Suprapubic skin (tissue), 4 donors: ENCODE data around the gene ANXA2. TPM values are rescaled to one million over a fixed set of nuclear protein-coding genes. Genes with fewer than 3 reads are reported as not detected.

Experiments used
- DNase-seq, 2 donors: peaks; one replicate each; pipeline ENCODE4 v3.0.0-alpha.2; 2019; ENCODE audit warnings: low spot score in 2 of 2
- H3K27ac ChIP-seq: fragments of 200-600 bp; sonication (generic); one replicate; pipeline ENCODE4 v1.5.1; 2019
- H3K27me3 ChIP-seq: fragments of 200-600 bp; sonication (generic); one replicate; pipeline ENCODE4 v1.5.1; 2019
- H3K36me3 ChIP-seq: fragments of 200-600 bp; sonication (generic); one replicate; pipeline ENCODE4 v1.5.1; 2019
- H3K4me1 ChIP-seq: fragments of 200-600 bp; sonication (generic); one replicate; pipeline ENCODE4 v1.5.1; 2019
- H3K4me3 ChIP-seq: fragments of 200-600 bp; sonication (generic); one replicate; pipeline ENCODE4 v1.5.1; 2019; ENCODE audit warnings: mild to moderate bottlenecking
- H3K9me3 ChIP-seq: fragments of 200-600 bp; sonication (generic); one replicate; pipeline ENCODE4 v1.5.1; 2019
- EP300 ChIP-seq: sonication (generic); formaldehyde crosslinking; IDR thresholded peaks from one replicate; pipeline ENCODE4 v1.6.1; 2017; ENCODE audit warnings: antibody characterized with exemption
- POLR2A ChIP-seq, 2 donors: fragments of 450-650 bp; IDR thresholded peaks; one replicate each; pipeline ENCODE4 v1.6.1; 2017; ENCODE audit warnings: antibody characterized with exemption in 2 of 2, mild to moderate bottlenecking in 2 of 2, moderate library complexity in 2 of 2
- POLR2AphosphoS5 ChIP-seq, 3 donors: sonication (generic); formaldehyde crosslinking; IDR thresholded peaks; one replicate each; pipeline ENCODE4 v1.6.1; 2017; ENCODE audit warnings: antibody characterized with exemption in 3 of 3
- WGBS: methylation state at CpG from one replicate; pipeline ENCODE4 v1.1.5; 2018; 5-methylcytosine and 5-hydroxymethylcytosine counted together
- total RNA-seq, 4 donors: library from RNA; depleted of rRNA; stranded (reverse); fragments of >200 nt; gene quantifications; one replicate each; pipeline ENCODE4 v1.1.0, GENCODE V29; 2016
- TF ChIP-seq, protein P1 (sequence below), 2 donors: fragments of 200-600 bp in 1 of 2; fragments of 450-650 bp in 1 of 2; sonication (generic) in 1 of 2; IDR thresholded peaks; one replicate each; pipeline ENCODE4 v1.5.1; 2016 to 2019; ENCODE audit warnings: antibody characterized with exemption in 2 of 2, mild to moderate bottlenecking in 1 of 2, moderate library complexity in 1 of 2

Gene ANXA2
- total RNA-seq, 4 donors from 2014 or later, result 1,379 to 1,734 (median 1,554) TPM

DNA sequence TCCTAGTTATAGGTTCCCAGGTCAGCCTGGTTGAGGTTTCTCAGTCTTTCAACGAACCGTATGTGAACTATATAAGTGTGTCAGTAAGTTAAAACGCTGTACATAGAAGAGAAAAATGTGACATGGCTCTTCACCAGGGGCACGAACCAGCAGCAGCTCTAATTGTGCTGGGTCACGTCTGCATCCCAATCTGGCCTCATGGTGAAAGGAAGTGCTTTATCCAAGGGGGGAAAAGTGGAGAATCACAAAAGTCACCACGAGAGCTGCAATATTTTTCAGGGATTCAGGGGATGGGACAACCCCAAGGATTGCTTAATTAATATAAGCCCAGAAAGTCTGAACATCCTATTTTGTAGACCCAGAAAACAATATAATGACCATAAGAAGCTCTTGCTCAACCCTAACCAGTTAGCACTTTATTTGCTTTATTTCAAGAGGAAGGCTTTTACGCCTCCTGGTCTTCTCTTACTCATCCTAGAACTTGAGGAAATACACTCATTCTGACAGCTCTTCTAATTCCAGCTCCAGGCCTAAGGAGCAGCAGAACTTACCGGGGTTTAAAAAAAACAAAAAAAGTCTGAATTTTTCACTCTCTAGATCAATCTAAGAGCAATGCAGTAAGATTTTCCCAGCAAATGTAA, 16.5 kb downstream of the ANXA2 start:
- 65% methylated on average over 8 of the region's 8 CpGs for WGBS
- no peak for DNase-seq
- Histone ChIP-seq H3K4me3 (no peak overlapping the region), H3K36me3 (peaks cover 75% of the 10 kb centered on the region), H3K9me3 (no peaks in the 10 kb centered on the region), H3K27me3 (no peaks in the 10 kb centered on the region), H3K4me1 (peaks cover 95% of the 10 kb centered on the region), H3K27ac (peak overlapping the region; percentile 22)
- no peak for TF ChIP-seq POLR2AphosphoS5 (IDR thresholded peaks at IDR 0.05)
- TF ChIP-seq POLR2A (IDR thresholded peaks at IDR 0.05), result no peak
- TF ChIP-seq, protein P1, sequence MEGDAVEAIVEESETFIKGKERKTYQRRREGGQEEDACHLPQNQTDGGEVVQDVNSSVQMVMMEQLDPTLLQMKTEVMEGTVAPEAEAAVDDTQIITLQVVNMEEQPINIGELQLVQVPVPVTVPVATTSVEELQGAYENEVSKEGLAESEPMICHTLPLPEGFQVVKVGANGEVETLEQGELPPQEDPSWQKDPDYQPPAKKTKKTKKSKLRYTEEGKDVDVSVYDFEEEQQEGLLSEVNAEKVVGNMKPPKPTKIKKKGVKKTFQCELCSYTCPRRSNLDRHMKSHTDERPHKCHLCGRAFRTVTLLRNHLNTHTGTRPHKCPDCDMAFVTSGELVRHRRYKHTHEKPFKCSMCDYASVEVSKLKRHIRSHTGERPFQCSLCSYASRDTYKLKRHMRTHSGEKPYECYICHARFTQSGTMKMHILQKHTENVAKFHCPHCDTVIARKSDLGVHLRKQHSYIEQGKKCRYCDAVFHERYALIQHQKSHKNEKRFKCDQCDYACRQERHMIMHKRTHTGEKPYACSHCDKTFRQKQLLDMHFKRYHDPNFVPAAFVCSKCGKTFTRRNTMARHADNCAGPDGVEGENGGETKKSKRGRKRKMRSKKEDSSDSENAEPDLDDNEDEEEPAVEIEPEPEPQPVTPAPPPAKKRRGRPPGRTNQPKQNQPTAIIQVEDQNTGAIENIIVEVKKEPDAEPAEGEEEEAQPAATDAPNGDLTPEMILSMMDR (IDR thresholded peaks at IDR 0.05), result no peak
- TF ChIP-seq EP300, result no peak

DNA sequence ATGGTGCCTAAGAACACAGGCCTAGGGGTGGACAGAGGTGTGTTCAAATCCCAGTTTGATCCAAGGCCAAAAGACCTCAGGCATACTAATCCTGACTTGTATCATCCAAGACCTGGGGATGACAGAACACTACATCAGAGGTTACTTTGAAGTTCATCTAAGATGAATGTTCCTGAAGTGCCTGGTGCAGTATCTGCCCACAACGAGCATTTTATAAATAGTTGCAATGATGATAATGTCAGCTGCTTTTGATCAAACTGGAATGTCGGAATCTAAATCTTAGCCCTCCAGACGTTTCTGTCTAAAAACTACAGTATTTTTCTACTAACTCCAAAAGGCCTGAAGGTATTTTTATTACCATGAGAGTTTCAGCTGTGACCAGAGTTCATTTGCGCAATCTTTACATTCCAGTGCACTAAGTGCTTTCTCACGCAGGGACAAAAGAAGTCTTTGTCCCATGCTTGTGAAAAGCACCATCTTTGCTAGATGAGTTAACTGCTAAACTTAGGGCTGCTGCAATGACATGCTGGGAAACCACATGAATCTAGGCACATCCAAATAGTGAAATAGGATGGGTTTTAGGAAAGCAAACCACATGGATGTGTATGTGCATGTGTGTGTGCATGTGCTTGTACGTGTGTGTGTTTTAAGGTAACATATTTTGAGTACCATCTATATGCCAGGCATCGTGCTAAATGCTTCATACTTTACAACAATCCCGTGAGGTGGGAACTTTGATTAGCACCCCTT, 18.1 kb downstream of the ANXA2 start:
- no peak overlapping the region for H3K4me3 ChIP-seq
- no peaks in the 10 kb centered on the region for H3K27me3 ChIP-seq
- H3K4me1 ChIP-seq, result peaks cover 95% of the 10 kb centered on the region
- WGBS, result 59% methylated on average over 8 of the region's 8 CpGs
- peak; percentile 49 to 92 (median 82) for TF ChIP-seq POLR2AphosphoS5 (IDR thresholded peaks at IDR 0.05)
- TF ChIP-seq EP300, result no peak
- TF ChIP-seq POLR2A (IDR thresholded peaks at IDR 0.05), result no peak
- TF ChIP-seq, protein P1 (IDR thresholded peaks at IDR 0.05), result no peak
- H3K9me3 ChIP-seq, result no peaks in the 10 kb centered on the region
- H3K36me3 ChIP-seq, result peaks cover 80% of the 10 kb centered on the region
- peak overlapping the region; percentile 80 for H3K27ac ChIP-seq
- no peak for DNase-seq

DNA sequence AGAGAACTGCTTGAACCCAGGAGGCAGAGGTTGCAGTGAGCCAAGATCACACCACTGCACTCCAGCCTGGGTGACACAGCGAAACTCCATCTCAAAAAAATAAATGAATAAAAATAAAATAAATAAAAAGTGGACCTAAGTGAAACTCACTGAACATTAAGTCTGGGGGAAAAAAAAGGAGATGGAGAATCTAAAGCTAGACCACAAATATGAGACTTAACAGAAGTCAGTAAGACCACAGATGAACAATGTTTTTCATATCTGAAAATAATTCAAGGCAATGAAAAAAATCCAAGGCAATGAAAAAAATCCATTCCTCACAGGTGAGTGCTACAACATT, 18.6 kb downstream of the ANXA2 start:
- peaks cover 76% of the 10 kb centered on the region for H3K36me3 ChIP-seq
- DNase-seq, result no peak
- H3K4me3 ChIP-seq, result no peak overlapping the region
- peak overlapping the region; percentile 80 for H3K27ac ChIP-seq
- no peaks in the 10 kb centered on the region for H3K27me3 ChIP-seq
- peaks cover 95% of the 10 kb centered on the region for H3K4me1 ChIP-seq
- no peaks in the 10 kb centered on the region for H3K9me3 ChIP-seq
- TF ChIP-seq POLR2AphosphoS5 (IDR thresholded peaks at IDR 0.05), result no peak
- 100% methylated on average over 1 of the region's 1 CpG for WGBS

DNA sequence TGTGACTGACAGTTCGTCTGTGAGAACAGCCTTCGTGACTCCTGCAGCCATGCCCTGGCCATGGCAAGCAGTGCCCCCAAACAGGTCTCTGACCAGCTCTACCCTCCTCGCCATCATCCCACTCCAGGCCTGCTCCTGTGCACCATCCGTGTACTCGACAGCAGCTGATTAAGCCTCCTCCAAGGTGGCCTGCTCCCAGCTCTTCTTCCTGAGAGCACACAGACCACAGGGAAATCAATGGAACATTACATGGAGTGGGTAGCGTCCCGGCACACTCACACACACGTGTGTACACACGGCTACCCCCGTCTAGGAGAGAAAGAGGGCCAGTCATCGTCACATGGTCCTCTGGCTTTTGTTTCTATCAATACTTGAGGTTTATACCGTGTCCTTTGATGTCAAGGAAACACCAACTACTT, 21.1 kb downstream of the ANXA2 start:
- no peak for TF ChIP-seq EP300
- TF ChIP-seq, protein P1 (IDR thresholded peaks at IDR 0.05), result no peak
- no peak for TF ChIP-seq POLR2AphosphoS5 (IDR thresholded peaks at IDR 0.05)
- no peak for TF ChIP-seq POLR2A (IDR thresholded peaks at IDR 0.05)

DNA sequence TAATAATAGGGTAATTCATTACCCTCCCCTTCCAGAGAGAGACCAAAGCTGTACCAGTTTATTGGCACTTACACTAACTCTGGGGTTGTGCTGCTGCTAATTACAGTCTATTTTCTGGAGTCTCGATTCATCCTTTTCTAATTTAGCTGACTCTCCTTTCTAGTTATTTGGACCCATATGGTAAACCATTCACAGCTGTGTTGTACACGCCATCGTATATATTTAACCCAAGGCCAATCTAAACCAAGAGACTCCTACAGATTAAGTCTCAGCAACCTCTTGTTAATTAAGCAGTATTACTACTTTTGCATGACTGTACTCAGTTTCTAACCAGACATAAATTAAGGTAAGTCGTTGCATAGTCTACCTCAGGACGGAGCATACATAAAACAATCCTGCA, 22.5 kb downstream of the ANXA2 start:
- peak overlapping the region; percentile 2 for H3K4me3 ChIP-seq
- H3K36me3 ChIP-seq, result peaks cover 48% of the 10 kb centered on the region
- TF ChIP-seq, protein P1 (IDR thresholded peaks at IDR 0.05), result no peak
- TF ChIP-seq EP300, result no peak
- no peak for TF ChIP-seq POLR2A (IDR thresholded peaks at IDR 0.05)
- TF ChIP-seq POLR2AphosphoS5 (IDR thresholded peaks at IDR 0.05), result no peak
- H3K27ac ChIP-seq, result peak overlapping the region; percentile 81
- DNase-seq, result no peak
- H3K4me1 ChIP-seq, result peaks cover 99% of the 10 kb centered on the region
- no peaks in the 10 kb centered on the region for H3K9me3 ChIP-seq
- WGBS, result 45% methylated on average over 5 of the region's 5 CpGs
- H3K27me3 ChIP-seq, result no peaks in the 10 kb centered on the region

More for the DNA sequence above, 21.1 kb downstream of the ANXA2 start:
- no peaks in the 10 kb centered on the region for H3K27me3 ChIP-seq
- no peak overlapping the region for H3K4me3 ChIP-seq
- no peak for DNase-seq
- H3K9me3 ChIP-seq, result no peaks in the 10 kb centered on the region
- H3K36me3 ChIP-seq, result peaks cover 59% of the 10 kb centered on the region
- H3K4me1 ChIP-seq, result peaks cover 97% of the 10 kb centered on the region
- WGBS, result 64% methylated on average over 12 of the region's 12 CpGs
- peak overlapping the region; percentile 81 for H3K27ac ChIP-seq
